Psoas muscle (tissue), 8 donors: ENCODE data around the gene GNAQ. TPM values are rescaled to one million over a fixed set of nuclear protein-coding genes. Genes with fewer than 3 reads are reported as not detected.
"Not testable (repeated sequence)": the region's sequence is repeated elsewhere in the genome, so short reads cannot be mapped to it uniquely, and the experiment has no call there.

Source experiments
- ATAC-seq, 4 donors: fragments of 200-7000 bp; cut with Tn5 transposase; one replicate each; pipeline ENCODE4 v1.9.1; 2020; ENCODE audit warnings: moderate library complexity in 3 of 4, mild to moderate bottlenecking in 2 of 4
- DNase-seq, 2 donors: peaks; one replicate each; pipeline ENCODE4 v3.0.0-alpha.2; 2020
- H3K27ac ChIP-seq: fragments of 200-600 bp; one replicate; pipeline ENCODE4 v1.8.0; 2022
- H3K27me3 ChIP-seq, 3 donors: fragments of 200-600 bp in 1 of 3; one replicate each; pipeline versions ENCODE4 v1.6.1 to v1.8.0; 2013 to 2022; ENCODE audit warnings: low read length in 2 of 3, mild to moderate bottlenecking in 2 of 3, moderate library complexity in 1 of 3; ENCODE audit not compliant: insufficient read depth in 3 of 3
- H3K36me3 ChIP-seq, 2 donors: fragments of 200-600 bp in 1 of 2; one replicate each; pipeline versions ENCODE4 v1.6.1 to v1.8.0; 2013 to 2022; ENCODE audit warnings: low read depth in 1 of 2, mild to moderate bottlenecking in 1 of 2, moderate library complexity in 1 of 2; ENCODE audit not compliant: insufficient read depth in 1 of 2
- H3K4me1 ChIP-seq: fragments of 200-600 bp; one replicate; pipeline ENCODE4 v1.8.0; 2022
- H3K4me3 ChIP-seq: fragments of 200-600 bp; one replicate; pipeline ENCODE4 v1.8.0; 2022; ENCODE audit warnings: mild to moderate bottlenecking
- H3K9me3 ChIP-seq: fragments of 200-600 bp; one replicate; pipeline ENCODE4 v1.8.0; 2022
- WGBS, 3 donors: extraction: QIAGEN DNeasy Blood & Tissue Kit; methylation state at CpG; one replicate each; pipeline versions ENCODE4 v1.1.6 to v1.1.7; 2013; 5-methylcytosine and 5-hydroxymethylcytosine counted together
- intact Hi-C, 2 donors: fragments of 100-400 bp; cut with DNase I; formaldehyde crosslinking; loops; one replicate each; pipeline versions ENCODE4 v1.11.0 to v1.14.2; 2022
- polyA plus RNA-seq, 3 donors: library from polyadenylated mRNA; stranded (reverse); fragments of 200-250 nt; gene quantifications; one replicate each; pipeline ENCODE4 v1.2.3, GENCODE V29; 2013
- total RNA-seq, 4 donors: library from RNA; stranded (reverse); fragmentation: NEBNext Ultra II Directional in 2 of 4; extraction: Animal tissue kit (Norgen Biotek cat#: 25700) in 2 of 4; gene quantifications; one replicate each; pipeline versions ENCODE4 v1.2.1 to v1.2.4, GENCODE V29; 2021 to 2023
- TF ChIP-seq, protein P1 (sequence below): fragments of 200-600 bp; IDR thresholded peaks from one replicate; pipeline ENCODE4 v1.8.0; 2022; ENCODE audit warnings: antibody characterized with exemption
- donor health status: healthy with polysubstance abuse.
- donor health status: DM: no; HTN: no; CAD: no; lungs with moderate emphysema.
- donor health status: Bipolar disorder and iron deficiency.
- donor health status: healthy.
- donor health status: DM: yes; HTN: yes; CAD: no.
- donor health status: DM: no; HTN: no; CAD: no.
- donor health status: DM: no; HTN: no; CAD: no.
- donor health status: DM: yes; HTN: yes; CAD: no.

Gene GNAQ
- total and polyA plus RNA-seq, 7 donors, result 8.3 to 26.6 (median 23.8) TPM

DNA sequence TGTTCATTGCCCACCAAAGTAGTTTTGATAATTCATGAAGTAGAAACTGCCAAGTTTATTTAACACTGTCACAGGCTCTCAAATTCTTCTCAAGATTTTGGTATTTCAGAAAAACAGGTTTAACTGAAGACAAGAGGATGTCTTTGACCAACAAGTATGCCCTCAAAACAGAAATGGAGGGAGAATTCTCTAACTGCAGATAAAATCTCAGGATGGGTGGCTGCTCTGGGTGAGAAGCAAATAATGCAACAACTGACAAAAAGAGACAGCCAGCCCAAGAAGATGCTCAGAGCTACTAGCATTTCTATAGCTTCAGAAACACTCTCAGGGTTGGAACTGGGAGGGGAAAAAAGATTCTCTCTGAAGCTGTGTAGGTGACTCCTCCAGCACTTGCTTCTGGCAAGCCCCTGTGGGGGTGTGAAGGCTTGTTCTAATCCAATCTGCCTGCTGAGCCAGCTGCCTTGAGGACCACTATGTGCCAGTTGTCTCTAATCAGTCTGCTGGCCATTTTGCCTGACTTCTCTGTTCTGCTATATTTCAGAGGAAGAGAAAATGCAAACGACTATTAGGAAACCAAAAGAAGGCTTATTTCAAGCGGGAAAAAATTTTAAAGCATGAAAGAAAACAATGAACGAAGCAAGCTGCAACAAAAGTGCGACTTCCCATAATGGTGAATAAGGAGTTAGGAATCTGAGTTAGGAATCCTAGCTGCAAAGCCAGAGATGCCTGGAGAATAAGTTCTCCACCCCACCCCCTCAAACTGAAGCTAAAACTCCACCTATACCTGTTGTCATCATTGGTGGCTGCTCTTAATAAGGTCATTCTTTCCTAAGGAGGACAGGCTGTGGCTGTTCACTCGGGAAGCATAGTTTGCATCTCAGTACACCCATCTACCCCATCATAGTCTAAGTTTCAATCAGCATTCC lies 147.5 kb downstream of the GNAQ start:
- no peak for DNase-seq
- intact Hi-C loops, result no loop called here
- Histone ChIP-seq H3K4me1 (peaks cover 14% of the 10 kb centered on the region), H3K27me3 (no peaks in the 10 kb centered on the region), H3K4me3 (no peak overlapping the region), H3K36me3 (no peaks in the 10 kb centered on the region), H3K9me3 (no peaks in the 10 kb centered on the region), H3K27ac (no peak overlapping the region)
- no peak for ATAC-seq
- WGBS, 3 donors, result 56 to 65% (median 57%) methylated on average over 5 of the region's 5 CpGs
- TF ChIP-seq, protein P1, sequence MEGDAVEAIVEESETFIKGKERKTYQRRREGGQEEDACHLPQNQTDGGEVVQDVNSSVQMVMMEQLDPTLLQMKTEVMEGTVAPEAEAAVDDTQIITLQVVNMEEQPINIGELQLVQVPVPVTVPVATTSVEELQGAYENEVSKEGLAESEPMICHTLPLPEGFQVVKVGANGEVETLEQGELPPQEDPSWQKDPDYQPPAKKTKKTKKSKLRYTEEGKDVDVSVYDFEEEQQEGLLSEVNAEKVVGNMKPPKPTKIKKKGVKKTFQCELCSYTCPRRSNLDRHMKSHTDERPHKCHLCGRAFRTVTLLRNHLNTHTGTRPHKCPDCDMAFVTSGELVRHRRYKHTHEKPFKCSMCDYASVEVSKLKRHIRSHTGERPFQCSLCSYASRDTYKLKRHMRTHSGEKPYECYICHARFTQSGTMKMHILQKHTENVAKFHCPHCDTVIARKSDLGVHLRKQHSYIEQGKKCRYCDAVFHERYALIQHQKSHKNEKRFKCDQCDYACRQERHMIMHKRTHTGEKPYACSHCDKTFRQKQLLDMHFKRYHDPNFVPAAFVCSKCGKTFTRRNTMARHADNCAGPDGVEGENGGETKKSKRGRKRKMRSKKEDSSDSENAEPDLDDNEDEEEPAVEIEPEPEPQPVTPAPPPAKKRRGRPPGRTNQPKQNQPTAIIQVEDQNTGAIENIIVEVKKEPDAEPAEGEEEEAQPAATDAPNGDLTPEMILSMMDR, result no peak

DNA sequence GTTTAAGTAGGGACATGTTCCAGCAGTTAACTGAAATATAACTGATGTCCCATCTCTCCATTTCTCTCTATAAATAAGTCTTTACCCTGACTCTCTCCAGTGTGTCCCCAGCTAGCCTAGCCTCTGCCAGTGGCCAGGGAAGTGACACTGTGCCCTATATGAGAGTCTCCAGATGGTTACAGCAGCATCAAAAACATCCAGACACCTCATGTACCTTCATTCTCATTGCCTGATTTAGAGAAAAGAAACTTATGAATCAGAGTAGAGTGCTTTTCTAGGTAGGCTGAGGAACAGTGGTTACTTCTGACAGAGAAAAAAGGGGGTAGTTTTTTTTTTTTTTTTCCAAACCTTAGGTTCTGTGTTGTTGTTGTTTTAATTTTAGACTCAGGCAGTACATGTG lies 148.5 kb downstream of the GNAQ start:
- Histone ChIP-seq H3K4me3 (no peak overlapping the region), H3K9me3 (no peaks in the 10 kb centered on the region), H3K36me3 (no peaks in the 10 kb centered on the region), H3K27me3 (no peaks in the 10 kb centered on the region), H3K27ac (no peak overlapping the region), H3K4me1 (peaks cover 14% of the 10 kb centered on the region)
- ATAC-seq, result peak in 2 of 4 donors; percentile 28 to 46
- TF ChIP-seq, protein P1, result no peak
- no peak for DNase-seq
- intact Hi-C loops, result no loop called here

DNA sequence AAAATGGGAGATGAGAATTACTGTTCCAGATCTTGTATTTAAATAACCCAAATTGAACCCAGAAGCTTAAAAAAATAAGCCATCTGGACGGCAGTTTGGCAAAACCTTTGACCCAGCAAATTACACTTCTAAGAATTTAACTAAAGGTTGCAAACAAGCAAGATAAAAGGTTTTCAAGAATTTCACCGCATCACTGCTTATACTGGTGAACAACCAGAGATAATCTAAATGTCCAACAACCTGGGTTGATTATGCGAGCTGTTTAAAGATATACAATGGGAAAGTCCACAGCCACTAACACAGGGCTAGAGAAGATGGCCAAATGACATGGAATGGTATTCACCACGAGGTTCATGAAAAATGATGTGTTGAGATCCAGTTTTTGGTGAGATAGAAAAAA lies 149.3 kb downstream of the GNAQ start:
- TF ChIP-seq, protein P1, result no peak
- intact Hi-C loops, result no loop called here

DNA sequence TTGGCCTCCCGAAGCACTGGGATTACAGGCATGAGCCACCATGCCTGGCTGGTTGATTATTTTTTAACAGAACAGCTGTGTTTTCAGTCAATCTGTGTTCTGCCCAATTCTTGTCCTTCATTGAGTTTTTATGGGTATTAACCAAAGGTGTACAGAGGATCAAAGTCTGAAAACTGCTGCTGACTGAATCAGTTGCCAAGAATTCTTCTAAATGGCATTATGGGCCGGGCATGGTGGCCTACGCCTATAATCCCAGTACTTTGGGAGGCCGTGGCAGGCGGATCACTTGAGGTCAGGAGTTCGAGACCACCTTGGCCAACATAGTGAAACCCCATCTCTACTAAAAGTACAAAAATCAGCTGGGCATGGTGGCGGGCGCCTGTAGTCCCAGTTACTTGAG lies 150.0 kb downstream of the GNAQ start:
- H3K36me3 ChIP-seq, H3K9me3 ChIP-seq, DNase-seq, ATAC-seq, H3K27ac ChIP-seq, intact Hi-C loops, H3K27me3 ChIP-seq, H3K4me3 ChIP-seq: not testable (repeated sequence)
- H3K4me1 ChIP-seq, result peaks cover 14% of the 10 kb centered on the region
- 89 to 95% (median 91%) methylated on average over 8 of the region's 8 CpGs for WGBS, 3 donors

More for the DNA sequence above, 149.3 kb downstream of the GNAQ start:
- DNase-seq (no peak), ATAC-seq (no peak)
- Histone ChIP-seq H3K27me3 (no peaks in the 10 kb centered on the region), H3K36me3 (no peaks in the 10 kb centered on the region), H3K4me3 (no peak overlapping the region), H3K4me1 (peaks cover 14% of the 10 kb centered on the region), H3K9me3 (no peaks in the 10 kb centered on the region), H3K27ac (no peak overlapping the region)
- WGBS, 3 donors, result 67 to 78% (median 71%) methylated on average over 4 of the region's 4 CpGs

DNA sequence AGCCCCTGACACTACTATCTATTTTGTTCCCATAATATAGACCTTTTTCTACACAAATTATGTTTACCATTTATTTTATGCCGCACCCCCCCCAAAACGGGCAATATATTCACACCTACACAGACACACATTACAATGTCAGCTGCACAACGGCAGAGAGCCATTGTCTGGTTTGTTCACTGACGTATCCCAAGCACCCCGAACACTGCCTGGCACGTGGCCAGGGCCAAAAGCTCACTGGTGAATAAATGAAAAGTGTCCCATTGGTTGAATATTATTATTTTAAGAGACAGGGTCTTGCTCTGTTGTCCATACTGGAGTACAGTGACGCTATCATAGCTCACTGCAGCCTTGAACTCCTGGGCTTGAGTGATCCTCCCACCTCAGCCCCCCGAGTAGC lies 150.5 kb downstream of the GNAQ start:
- WGBS, 3 donors, result 82 to 84% (median 83%) methylated on average over 8 of the region's 8 CpGs

More for the DNA sequence above, 150.5 kb downstream of the GNAQ start:
- TF ChIP-seq, protein P1, result no peak
- H3K36me3 ChIP-seq, result no peaks in the 10 kb centered on the region
- H3K27me3 ChIP-seq, result no peaks in the 10 kb centered on the region
- H3K9me3 ChIP-seq, result no peaks in the 10 kb centered on the region
- no peak for ATAC-seq
- no peak for DNase-seq
- no peak overlapping the region for H3K27ac ChIP-seq
- no peak overlapping the region for H3K4me3 ChIP-seq
- intact Hi-C loops, result no loop called here
- peaks cover 14% of the 10 kb centered on the region for H3K4me1 ChIP-seq
